Peyer's patch (tissue), 4 donors: ENCODE measurements around the gene STK32B.

Experiments
- POLR2A ChIP-seq, 2 donors: fragments of 450-650 bp; IDR thresholded peaks; one replicate each; pipeline ENCODE4 v1.5.1; 2017; ENCODE audit warnings: antibody characterized with exemption in 2 of 2, mild to moderate bottlenecking in 2 of 2, moderate library complexity in 2 of 2
- TF ChIP-seq, protein P1 (sequence below), 6 experiments: fragments of 450-650 bp in 4 of 6; fragments of 200-600 bp in 2 of 6; sonication (generic) in 1 of 6; IDR thresholded peaks; one replicate each; pipeline ENCODE4 v1.5.1; 2017 to 2019; ENCODE audit warnings: antibody characterized with exemption in 6 of 6, mild to moderate bottlenecking in 3 of 6, moderate library complexity in 1 of 6

DNA sequence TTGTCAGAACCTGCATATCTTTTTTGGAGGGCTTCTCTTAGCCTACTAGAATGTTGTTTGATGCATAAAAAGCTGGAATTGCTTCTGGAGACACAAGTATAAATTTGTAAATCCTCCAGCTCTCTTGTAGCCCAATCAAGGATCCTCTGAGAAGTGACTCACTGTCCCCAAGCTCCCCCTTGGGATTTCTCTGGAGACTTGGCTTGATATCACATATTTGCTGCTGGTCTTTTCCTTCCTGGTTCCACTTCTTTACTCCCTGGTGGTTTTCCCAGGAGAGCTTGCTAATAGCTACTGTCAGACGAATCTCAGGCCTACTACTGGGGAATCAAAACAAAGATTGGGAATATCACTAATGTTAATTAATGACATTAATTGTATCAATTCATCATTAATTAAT is 173.1 kb downstream of the STK32B start:
- no peak for TF ChIP-seq POLR2A (IDR thresholded peaks at IDR 0.05)
- TF ChIP-seq, protein P1, sequence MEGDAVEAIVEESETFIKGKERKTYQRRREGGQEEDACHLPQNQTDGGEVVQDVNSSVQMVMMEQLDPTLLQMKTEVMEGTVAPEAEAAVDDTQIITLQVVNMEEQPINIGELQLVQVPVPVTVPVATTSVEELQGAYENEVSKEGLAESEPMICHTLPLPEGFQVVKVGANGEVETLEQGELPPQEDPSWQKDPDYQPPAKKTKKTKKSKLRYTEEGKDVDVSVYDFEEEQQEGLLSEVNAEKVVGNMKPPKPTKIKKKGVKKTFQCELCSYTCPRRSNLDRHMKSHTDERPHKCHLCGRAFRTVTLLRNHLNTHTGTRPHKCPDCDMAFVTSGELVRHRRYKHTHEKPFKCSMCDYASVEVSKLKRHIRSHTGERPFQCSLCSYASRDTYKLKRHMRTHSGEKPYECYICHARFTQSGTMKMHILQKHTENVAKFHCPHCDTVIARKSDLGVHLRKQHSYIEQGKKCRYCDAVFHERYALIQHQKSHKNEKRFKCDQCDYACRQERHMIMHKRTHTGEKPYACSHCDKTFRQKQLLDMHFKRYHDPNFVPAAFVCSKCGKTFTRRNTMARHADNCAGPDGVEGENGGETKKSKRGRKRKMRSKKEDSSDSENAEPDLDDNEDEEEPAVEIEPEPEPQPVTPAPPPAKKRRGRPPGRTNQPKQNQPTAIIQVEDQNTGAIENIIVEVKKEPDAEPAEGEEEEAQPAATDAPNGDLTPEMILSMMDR (IDR thresholded peaks at IDR 0.05), result no peak
